ENCODE data around the gene NLRX1.
A peak's percentile ranks its signal among the peaks of the same experiment; 100 is the strongest.
"Not testable (repeated sequence)": the region's sequence is repeated elsewhere in the genome, so short reads cannot be mapped to it uniquely, and the experiment has no call there.

Gene NLRX1

DNA sequence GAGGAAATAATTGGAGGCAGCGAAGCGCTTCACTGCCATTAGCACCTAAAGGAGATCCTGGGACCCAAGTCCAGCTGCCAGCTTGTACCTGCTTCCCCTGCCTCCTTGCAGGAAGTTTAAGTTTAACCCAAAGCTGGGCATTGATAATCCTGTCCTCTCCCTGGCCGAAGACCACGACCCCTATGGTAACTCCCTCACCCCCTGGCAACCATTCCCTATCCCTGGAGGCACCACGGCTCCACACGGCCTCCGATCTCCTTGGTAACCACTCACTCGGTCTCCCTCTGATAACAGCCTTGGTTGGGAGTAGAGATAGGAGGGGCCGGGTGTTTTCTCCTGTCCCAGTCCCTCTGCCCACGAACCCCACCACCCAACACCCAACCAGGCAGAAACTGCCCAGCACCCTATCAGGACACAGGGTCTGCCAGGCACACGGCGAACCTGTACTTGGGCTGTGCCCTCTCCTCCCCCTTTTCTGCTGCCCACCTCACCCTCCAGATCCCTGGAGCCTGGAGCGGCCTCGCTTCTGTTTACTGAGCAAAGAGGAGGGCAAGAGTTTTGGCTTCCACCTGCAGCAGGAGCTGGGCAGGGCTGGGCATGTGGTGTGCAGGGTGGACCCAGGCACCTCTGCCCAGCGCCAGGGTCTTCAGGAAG is 17.6 kb downstream of the NLRX1 start:
- DNase-seq (ENCODE audit: low read depth, low spot score), result no peak

DNA sequence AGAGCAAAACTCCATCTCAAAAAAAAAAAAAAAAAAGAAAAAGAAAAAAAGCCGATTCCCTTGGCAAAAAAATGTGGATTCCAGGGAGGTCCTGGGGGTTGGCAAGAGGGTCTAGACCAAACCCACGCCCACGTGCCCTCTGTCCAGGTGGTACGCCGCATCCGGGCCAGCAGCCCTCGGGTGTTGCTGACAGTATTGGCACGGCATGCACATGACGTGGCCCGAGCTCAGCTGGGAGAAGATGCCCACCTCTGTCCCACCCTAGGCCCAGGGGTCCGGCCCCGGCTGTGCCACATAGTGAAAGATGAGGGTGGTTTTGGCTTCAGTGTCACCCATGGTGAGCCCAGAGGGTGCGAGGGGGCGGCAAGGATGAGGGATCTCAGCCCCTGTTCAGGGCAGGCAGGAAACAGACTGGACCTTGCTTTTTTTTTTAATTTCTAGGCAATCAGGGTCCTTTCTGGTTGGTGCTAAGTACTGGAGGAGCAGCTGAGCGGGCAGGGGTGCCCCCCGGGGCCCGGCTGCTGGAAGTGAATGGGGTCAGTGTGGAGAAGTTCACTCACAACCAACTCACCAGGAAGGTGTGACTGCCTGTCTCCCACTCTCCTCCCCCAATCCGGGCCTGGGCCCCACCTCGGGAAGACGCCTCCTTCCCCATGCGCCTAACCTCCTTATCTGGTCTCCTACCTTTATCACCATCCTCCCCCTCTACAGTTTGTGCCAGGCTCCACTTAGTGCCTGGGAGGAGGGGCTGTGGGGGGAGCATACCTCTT is 18.8 kb downstream of the NLRX1 start:
- no peak for DNase-seq (ENCODE audit: low read depth, low spot score)

- no peak for DNase-seq (ENCODE audit: low read depth, low spot score)
Observed at GRCh38 chr11:119188067-119188466, 19.5 kb downstream of the NLRX1 start.

DNA sequence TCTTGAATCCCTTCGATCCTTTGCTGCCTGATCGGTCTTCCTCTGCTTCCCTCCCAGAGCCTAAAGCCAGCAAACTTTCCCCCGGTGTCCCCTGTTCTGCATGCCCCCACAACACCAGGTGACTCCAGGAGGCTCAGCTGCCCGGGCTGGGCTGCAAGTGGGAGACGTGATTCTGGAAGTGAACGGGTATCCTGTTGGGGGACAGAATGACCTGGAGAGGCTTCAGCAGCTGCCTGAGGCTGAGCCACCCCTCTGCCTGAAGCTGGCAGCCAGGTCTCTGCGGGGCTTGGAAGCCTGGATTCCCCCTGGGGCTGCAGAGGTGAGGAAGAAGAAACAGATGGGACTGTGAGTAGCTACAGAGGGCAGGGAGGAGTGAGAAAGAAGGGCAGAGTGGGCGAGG is 20.4 kb downstream of the NLRX1 start:
- no peak for DNase-seq (ENCODE audit: low read depth, low spot score)

DNA sequence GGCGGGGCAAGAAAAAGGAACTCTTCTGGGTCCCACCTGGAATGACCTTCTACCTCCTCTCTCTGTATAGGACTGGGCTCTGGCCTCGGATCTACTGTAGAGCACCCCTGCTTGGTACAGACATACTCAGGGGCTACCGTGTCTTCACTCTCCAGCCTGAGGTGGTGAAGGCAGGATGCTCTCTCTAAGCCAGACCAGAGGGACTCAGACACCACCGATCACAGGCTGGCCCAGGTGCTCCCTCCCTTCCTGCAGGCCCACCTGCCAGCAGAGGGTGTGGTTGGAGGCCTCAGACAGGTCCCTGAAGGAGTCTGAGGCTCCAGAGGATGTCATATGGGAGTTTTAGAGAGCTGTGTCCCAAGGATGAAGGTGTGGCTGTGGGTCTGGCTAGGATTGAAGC is 20.9 kb downstream of the NLRX1 start:
- no peak for DNase-seq (ENCODE audit: low read depth, low spot score)

DNA sequence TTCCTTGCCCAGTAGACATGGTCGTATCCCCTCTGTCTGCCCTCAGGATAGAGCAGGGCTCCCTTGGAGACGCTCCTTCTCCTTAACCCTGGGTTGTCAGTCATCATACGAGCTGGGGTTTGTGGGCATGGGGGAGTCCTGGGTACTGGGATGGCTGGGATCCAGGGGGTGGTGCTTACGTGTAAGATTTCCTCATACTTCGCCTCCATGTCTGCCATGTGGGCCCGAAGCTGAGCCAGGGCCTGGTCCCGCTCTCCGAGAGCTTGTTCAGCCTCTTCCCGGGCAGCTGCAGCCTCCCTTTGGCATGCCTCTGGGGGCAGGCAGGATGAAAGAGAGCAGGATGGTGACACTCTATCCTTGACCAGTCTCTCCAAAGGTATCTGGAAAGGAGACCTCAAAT is 22.0 kb downstream of the NLRX1 start:
- DNase-seq (ENCODE audit: low read depth, low spot score), result no peak

GRCh38 chr11:119191265-119191664 is 22.7 kb downstream of the NLRX1 start:
- DNase-seq (ENCODE audit: low read depth, low spot score), result not testable (repeated sequence)

DNA sequence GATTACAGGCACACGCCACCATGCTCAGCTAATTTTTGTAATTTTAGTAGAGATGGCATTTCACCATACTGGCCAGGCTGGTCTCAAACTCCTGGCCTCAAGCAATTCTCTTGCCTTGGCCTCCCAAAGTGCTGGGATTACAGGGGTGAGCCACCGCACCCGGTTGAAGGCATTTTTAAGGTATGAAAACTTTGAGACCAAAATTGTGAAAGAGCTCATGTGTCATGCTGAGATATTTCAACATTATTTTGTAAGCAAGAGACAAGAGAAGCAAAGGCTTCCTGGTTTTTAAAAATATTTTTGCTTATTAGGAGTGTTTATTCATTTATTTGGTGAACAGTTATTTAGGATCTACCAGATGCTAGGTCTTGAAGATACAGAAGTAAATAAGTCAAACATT is 23.6 kb downstream of the NLRX1 start:
- DNase-seq (ENCODE audit: low read depth, low spot score), result no peak

DNA sequence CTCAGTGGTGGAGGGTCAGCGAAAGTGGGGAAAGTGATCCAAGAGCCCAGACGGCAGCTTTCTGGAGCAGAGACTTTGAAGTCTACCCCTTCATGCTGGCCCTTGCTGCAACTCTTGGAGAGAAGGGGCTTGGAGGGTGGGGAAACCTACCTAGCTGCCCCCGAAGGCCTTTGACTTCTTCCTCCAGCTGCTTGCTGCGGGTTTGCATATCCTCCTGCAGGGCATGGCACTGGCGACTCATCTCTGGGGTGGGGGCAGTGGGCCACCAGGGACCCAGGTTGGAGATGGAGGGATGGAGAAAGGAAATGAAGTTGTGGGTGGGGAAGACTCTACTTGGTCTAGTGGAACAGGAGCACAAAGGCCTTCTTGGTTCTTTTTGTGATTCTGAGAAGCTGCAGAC is 24.5 kb downstream of the NLRX1 start:
- no peak for DNase-seq (ENCODE audit: low read depth, low spot score)

DNA sequence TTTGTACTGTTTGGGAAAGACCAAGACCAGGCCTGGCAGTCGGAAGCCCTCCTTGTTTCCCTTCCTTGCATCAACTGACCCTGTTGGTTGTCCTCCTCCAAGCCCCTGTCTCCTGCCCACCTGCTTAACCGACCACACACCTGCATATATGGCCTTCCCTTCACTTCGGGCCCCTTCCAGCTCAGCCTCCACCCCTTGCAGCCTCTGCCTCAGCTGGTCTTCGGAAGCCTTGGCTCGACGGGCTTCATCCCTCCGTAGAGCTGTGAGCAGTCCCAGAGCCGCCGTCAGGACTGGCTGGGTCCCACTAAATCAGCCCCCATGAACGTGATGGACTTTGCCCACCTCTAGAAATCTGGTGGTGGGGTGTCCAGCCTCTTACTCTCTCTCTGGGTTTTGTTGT is 25.1 kb downstream of the NLRX1 start:
- DNase-seq (ENCODE audit: low read depth, low spot score), result no peak

GRCh38 chr11:119194811-119195440 is 26.4 kb downstream of the NLRX1 start:
- DNase-seq (ENCODE audit: low read depth, low spot score), result no peak

DNA sequence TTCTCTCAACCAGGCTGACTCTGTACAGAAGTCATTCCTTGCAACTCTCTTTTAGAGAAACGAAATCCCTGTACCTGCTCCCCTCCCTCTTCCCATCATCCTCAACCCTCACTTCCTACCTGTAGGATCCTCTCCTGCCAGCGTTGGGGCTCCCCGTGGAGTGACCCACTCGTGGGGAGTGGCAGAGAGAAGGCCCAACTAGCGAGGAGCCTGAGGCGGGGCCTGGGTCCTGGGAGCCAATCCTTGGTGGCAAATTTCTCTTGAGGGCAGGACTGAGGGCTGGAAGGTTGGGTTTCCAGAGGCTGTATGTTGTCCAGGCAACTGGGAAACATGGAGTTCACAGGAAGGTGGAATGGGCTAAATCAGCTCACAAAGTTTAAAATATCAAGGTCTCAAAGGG is 27.2 kb downstream of the NLRX1 start:
- no peak for DNase-seq (ENCODE audit: low read depth, low spot score)

- no peak for DNase-seq (ENCODE audit: low read depth, low spot score)
Observed at GRCh38 chr11:119196833-119197483, 28.4 kb downstream of the NLRX1 start.

DNA sequence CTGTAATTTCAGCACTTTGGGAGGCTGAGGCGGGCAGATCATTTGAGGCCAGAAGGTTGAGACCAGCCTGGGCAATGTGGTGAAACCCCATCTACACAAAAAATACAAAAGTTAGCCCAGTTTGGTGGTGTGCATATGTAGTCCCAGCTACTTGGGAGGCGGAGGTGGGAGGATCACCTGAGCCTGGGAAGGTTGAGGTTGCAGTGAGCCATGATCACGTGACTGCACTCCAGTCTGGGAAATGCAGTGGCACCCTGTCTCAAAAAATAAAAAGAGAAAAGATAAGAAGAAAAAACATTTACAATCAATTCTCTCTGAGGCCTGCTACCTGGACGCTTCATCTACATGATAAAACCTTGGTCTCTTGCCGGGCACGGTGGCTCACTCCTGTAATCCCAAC is 30.4 kb downstream of the NLRX1 start:
- no peak for DNase-seq (ENCODE audit: low read depth, low spot score)

DNA sequence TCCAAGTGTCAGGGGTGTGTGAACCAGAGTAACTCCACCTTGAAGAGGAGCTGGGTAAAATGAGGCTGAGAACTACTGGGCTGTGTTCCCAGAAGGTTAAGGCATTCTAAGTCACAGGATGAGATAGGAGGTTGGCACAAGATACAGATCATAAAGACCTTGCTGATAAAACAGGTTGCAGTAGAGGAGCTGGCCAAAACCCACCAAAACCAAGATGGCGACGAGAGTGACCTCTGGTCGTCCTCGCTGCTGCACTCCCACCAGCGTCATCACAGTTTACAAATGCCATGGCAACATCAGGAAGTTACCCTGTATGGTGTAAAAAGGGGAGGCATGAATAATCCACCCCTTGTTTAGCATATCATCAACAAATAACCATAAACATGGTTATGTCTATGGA is 32.7 kb downstream of the NLRX1 start:
- not testable (repeated sequence) for DNase-seq (ENCODE audit: low read depth, low spot score)

DNA sequence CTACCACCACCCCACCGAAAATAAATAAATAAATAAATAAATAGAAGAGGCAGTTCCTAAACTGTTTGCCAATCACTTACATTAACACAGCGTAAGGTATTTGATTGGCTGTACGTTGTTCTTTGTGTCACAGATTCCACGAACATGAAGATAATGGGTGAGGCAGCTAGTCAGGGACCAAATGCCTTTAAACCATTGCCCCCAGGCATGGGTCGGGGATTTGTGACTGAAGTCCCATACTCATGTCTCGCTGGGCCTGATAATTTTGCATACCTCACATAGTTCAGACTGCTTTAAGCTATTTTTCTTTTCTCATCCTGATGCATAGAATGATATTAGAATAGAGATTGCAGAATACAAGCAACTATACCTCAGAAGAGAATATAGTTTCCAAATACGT is 34.0 kb downstream of the NLRX1 start:
- no peak for DNase-seq (ENCODE audit: low read depth, low spot score)

DNA sequence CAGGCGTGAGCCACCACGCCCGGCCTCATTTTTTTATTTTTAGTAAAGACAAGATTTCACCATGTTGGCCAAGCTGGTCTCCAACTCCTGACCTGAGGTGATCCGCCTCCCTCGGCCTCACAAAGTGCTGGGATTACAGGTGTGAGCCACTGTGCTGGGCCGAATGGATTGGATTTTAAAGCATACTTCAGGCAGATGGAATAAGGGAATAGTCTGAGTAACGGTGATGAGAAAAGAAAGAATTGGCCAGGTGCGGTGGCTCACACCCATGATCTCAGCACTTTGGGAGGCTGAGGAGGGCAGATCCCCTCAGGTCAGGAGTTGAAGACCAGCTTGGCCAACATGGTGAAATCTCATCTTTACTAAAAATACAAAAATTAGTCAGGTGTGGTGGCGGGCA is 35.5 kb downstream of the NLRX1 start:
- DNase-seq (ENCODE audit: low read depth, low spot score), result no peak

DNA sequence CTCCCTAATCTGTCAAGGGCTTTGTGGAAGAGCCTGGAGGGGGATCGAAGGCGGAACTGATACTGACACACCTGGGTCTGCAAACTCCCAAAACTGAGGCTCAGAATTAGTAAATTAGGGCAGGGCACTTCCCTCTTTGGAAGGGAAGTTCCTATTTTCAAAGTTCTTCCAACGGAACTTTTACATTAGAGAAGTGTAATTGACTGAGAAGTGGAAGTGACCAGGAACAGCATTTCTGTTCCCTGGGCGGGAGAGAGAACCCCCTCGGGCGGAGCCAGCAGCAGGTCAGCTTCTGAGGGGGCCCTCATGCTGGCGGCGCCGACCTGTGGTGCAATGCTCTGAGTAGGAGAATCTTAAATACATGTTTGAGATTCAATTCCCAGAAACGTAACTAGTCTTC is 36.6 kb downstream of the NLRX1 start:
- no peak for DNase-seq (ENCODE audit: low read depth, low spot score)

DNA sequence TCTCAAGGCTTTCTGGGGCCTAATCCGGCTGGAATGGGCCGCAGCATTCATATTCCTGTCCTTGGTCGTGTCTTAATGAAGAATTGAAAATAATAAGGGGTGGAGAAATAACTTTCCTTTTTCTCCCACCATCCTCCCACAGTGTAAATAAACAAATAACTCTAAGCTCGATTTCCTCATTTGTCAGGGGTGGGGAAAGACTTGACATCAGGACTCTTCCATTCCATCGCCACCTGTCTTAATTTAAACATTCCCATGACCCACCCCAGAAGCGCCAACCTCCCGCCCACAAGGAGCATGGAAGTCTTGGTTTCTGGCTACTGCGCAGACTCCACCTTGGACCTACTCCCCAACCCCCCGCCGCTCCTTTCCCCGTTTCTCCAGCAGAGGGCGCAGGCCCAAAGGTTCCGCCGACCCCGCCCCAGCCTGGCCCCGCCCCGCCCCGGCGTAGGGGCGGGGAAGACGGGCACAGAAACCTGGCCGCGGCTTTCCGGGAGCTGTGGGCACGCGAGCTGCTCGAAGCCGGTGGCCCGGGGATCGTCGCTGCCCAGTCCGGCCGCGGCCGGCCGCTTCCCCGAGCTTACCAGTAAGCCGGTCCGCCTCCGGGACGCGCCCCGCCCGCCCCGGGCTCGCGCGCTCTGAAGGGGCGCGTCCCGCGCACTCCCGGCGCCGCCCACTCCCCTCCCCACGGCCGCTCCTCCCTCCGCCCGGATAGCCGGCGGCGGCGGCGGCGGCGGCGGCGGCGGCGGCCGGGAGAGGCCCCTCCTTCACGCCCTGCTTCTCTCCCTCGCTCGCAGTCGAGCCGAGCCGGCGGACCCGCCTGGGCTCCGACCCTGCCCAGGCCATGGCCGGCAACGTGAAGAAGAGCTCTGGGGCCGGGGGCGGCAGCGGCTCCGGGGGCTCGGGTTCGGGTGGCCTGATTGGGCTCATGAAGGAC is 37.3 kb downstream of the NLRX1 start, which contains the start of gene CBL:
TSS of gene CBL (plus strand) at position 766 of the 937 bp plus-strand sequence. CDS start at position 845, 79 bp downstream.
- peak; percentile 72 for DNase-seq (ENCODE audit: low read depth, low spot score)

DNA sequence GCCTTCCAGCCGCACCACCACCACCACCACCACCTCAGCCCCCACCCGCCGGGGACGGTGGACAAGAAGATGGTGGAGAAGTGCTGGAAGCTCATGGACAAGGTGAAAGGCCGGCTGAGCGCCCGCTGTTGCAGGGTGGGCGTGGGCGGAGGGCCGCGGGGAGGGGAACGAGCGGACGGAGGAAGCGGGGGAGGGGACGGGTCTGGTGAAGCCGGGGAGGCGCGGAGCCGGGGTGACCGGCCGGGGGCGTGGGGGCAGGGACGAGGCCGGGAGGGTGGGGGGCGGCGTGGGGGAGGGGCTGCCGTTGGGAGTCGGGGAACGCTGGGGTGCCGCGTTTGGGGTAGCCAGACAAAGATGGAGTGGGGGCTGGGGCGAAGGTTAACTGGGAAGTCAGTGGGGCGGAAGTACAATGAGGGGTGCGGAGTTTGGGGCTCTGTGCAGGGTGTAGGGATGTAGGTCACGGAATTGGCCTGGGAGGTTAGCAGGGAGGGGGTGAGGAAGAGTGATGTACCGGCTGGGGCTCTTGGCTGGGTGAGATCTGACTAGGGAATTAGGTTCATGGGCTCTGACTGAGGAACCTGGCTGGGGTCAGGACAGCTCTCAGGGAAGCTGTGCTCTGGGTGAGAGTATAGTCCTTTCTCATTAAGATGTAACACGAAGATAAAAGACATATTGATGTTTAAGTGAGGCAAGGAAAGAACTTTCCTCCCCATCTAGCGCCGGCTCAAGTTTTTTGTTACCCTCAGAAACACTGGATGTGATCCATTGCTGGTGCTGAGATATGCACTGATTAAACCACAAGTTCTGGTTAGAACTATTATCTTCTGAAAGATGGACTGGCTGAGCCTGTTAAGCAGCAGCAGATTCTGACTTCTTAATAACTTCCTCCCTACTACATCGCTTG is 38.2 kb downstream of the NLRX1 start:
- no peak for DNase-seq (ENCODE audit: low read depth, low spot score)
